ENCODE results near the gene PPM1L.
A peak's percentile ranks its signal among the peaks of the same experiment; 100 is the strongest.

PPM1L gene

GRCh38 chr3:160765211-160765610 is 9.2 kb downstream of the PPM1L start:
- DNase-seq = no peak

GRCh38 chr3:160768031-160768430 is 12.0 kb downstream of the PPM1L start:
- no peak for DNase-seq

- no peak for DNase-seq
These were observed 12.9 kb downstream of the PPM1L start for GRCh38 chr3:160768918-160769317.

- no peak for DNase-seq
These were observed 15.9 kb downstream of the PPM1L start for GRCh38 chr3:160771811-160772459.

GRCh38 chr3:160773722-160774121 is 17.7 kb downstream of the PPM1L start:
- DNase-seq = no peak

- DNase-seq = no peak
These were observed 18.1 kb downstream of the PPM1L start for GRCh38 chr3:160774172-160774571.

- no peak for DNase-seq
These were observed 22.4 kb downstream of the PPM1L start for GRCh38 chr3:160778480-160778879.

GRCh38 chr3:160779040-160779439 is 23.0 kb downstream of the PPM1L start:
- no peak for DNase-seq

- DNase-seq = no peak
These were observed 24.2 kb downstream of the PPM1L start for GRCh38 chr3:160780245-160780644.

GRCh38 chr3:160781402-160781801 is 25.4 kb downstream of the PPM1L start:
- DNase-seq = no peak

- no peak for DNase-seq
These were observed 25.8 kb downstream of the PPM1L start for GRCh38 chr3:160781863-160782262.

- no peak for DNase-seq
These were observed 28.8 kb downstream of the PPM1L start for GRCh38 chr3:160784853-160785252.

- DNase-seq = no peak
These were observed 34.7 kb downstream of the PPM1L start for GRCh38 chr3:160790726-160791125.

GRCh38 chr3:160792540-160792939 is 36.5 kb downstream of the PPM1L start:
- DNase-seq = no peak

GRCh38 chr3:160793722-160794252 is 37.8 kb downstream of the PPM1L start:
- DNase-seq = no peak

GRCh38 chr3:160796089-160796812 is 40.2 kb downstream of the PPM1L start:
- no peak for DNase-seq

GRCh38 chr3:160796813-160797164 is 40.8 kb downstream of the PPM1L start:
- DNase-seq = no peak

- no peak for DNase-seq
These were observed 41.3 kb downstream of the PPM1L start for GRCh38 chr3:160797356-160797755.

GRCh38 chr3:160801386-160802118 is 45.5 kb downstream of the PPM1L start:
- DNase-seq = peak; percentile 32

GRCh38 chr3:160804762-160805161 is 48.7 kb downstream of the PPM1L start:
- DNase-seq = no peak

- no peak for DNase-seq
These were observed 50.1 kb downstream of the PPM1L start for GRCh38 chr3:160806094-160806493.

GRCh38 chr3:160806686-160807085 is 50.7 kb downstream of the PPM1L start:
- no peak for DNase-seq

- DNase-seq = no peak
These were observed 52.8 kb downstream of the PPM1L start for GRCh38 chr3:160808838-160809237.

- no peak for DNase-seq
These were observed 53.4 kb downstream of the PPM1L start for GRCh38 chr3:160809453-160809852.
